CD4-positive, alpha-beta T cell treated with Interferon alpha-2 for 1 hour (primary cell): Measurements from ENCODE around the gene TRIM22.

Experiments used
- DNase-seq, 2 donors: peaks; one replicate each; pipeline ENCODE4 v3.0.0-alpha.2; 2020 to 2022

TRIM22 gene

GRCh38 chr11:5749836-5750235 is 60.2 kb downstream of the TRIM22 start:
- no peak for DNase-seq

- DNase-seq, result no peak
Measured at GRCh38 chr11:5753943-5754342, 64.4 kb downstream of the TRIM22 start, which contains the start of gene OR52N4. Gene OR52N4 (plus strand): TSS chr11:5754243. CDS start chr11:5754741, 498 bp downstream.
